ENCODE measurements around the gene COL23A1.

GRCh38 chr5:178213748-178214151 is 376.4 kb downstream of the COL23A1 start:
- TF ChIP-seq EZH2 (optimal IDR thresholded peaks at IDR 0.05; ENCODE audit: low read depth, low read length) (no peak), CTCF (IDR thresholded peaks at IDR 0.05; ENCODE audit: low read length) (no peak), EZH2phosphoT487 (IDR thresholded peaks at IDR 0.05; ENCODE audit: low read length) (no peak)

Measured in MM.1S (cell line).